Gastroesophageal sphincter (tissue), 4 donors: ENCODE results near the gene CDC34. TPM values are rescaled to one million over a fixed set of nuclear protein-coding genes. Genes with fewer than 3 reads are reported as not detected.

Experiments
- ATAC-seq: fragments of 150-250 bp; one replicate; pipeline ENCODE4 v1.9.1; 2016; ENCODE audit warnings: mild to moderate bottlenecking, moderate library complexity
- H3K27ac ChIP-seq, 4 donors: fragments of 200-600 bp; sonication (generic) in 3 of 4; 1 replicate in 3 of 4; 2 replicates in 1 of 4; pipeline ENCODE4 v1.5.1; 2016 to 2019
- H3K27me3 ChIP-seq: fragments of 200-600 bp; sonication (generic); one replicate; pipeline ENCODE4 v1.5.1; 2019
- H3K36me3 ChIP-seq, 2 donors: fragments of 200-600 bp; sonication (generic); one replicate each; pipeline ENCODE4 v1.5.1; 2019; ENCODE audit warnings: control low read depth in 1 of 2
- H3K4me1 ChIP-seq, 3 donors: fragments of 200-600 bp; sonication (generic); 1 replicate in 2 of 3; 2 replicates in 1 of 3; pipeline ENCODE4 v1.5.1; 2016 to 2019; ENCODE audit warnings: control low read depth in 2 of 3
- H3K4me3 ChIP-seq, 2 donors: fragments of 200-600 bp; sonication (generic); one replicate each; pipeline ENCODE4 v1.5.1; 2019; ENCODE audit warnings: mild to moderate bottlenecking in 1 of 2, moderate library complexity in 1 of 2
- H3K9me3 ChIP-seq, 3 donors: fragments of 200-600 bp; sonication (generic); one replicate each; pipeline ENCODE4 v1.5.1; 2017 to 2019; ENCODE audit warnings: control low read depth in 2 of 3
- EP300 ChIP-seq: sonication (generic); formaldehyde crosslinking; IDR thresholded peaks from one replicate; pipeline ENCODE4 v1.6.1; 2017; ENCODE audit warnings: antibody characterized with exemption, mild to moderate bottlenecking
- POLR2A ChIP-seq, 2 donors: fragments of 450-650 bp; IDR thresholded peaks; one replicate each; pipeline ENCODE4 v1.6.1; 2017; ENCODE audit warnings: antibody characterized with exemption in 2 of 2, mild to moderate bottlenecking in 2 of 2, moderate library complexity in 1 of 2
- POLR2AphosphoS5 ChIP-seq: sonication (generic); formaldehyde crosslinking; IDR thresholded peaks from one replicate; pipeline ENCODE4 v1.6.1; 2017; ENCODE audit warnings: antibody characterized with exemption
- WGBS, 2 donors: methylation state at CpG; one replicate each; pipeline ENCODE4 v1.1.5; 2018; ENCODE audit warnings: low coverage in 1 of 2; 5-methylcytosine and 5-hydroxymethylcytosine counted together
- total RNA-seq, 4 donors: library from RNA; depleted of rRNA; stranded (reverse); fragments of >200 nt; gene quantifications; one replicate each; pipeline ENCODE4 v1.1.0, GENCODE V29; 2016
- TF ChIP-seq, protein P1 (sequence below), 4 experiments: fragments of 200-600 bp in 2 of 4; fragments of 450-650 bp in 2 of 4; sonication (generic) in 1 of 4; IDR thresholded peaks; one replicate each; pipeline ENCODE4 v1.5.1; 2017 to 2019; ENCODE audit warnings: antibody characterized with exemption in 4 of 4, mild to moderate bottlenecking in 2 of 4, moderate library complexity in 2 of 4

CDC34 gene
- total RNA-seq, 4 donors from 2014 or later = 43.2 to 86.9 (median 70.2) TPM

DNA sequence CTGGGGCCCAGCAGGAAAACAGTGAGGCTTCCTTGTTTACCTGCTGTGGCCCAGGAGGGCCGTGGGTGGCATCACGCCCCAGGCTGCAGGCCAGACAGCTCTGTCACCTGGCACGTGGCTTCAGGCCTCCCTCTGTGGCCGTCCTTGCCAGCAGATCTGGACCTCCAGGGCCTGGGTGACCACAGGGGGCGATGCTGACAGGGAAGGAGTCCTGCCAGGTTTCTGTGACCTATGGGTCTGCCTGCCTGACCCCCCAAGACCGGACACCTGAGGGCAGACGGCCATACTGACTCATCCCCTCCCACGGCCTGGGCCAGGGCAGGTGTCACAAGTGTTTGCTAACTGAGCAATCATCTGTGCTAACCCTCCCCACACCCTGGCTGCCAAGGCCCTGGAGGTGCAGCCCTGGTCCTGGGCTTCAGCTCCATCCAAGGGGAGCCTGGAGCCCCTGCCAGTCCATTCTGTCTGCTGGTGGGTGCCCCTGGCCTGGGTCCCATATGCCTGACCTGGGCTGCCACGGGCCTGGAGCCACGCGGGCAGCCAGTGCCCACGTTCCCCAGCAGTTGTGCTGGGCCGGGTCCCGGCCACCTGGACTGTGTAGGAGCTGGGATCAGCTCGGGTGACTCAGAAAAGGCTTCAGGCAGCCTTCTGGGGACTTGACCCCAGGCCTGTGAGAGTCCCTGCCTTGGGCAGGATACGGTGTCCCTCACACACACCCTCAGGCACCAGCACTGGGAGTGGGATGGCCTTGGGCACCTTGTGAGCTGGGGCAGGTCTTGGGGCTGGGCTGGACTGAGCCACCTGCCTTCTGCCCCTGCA lies 3.7 kb downstream of the CDC34 start:
- Histone ChIP-seq H3K27ac (peak overlapping the region in 3 of 4 donors; percentile 51 to 98 (median 55)), H3K27me3 (no peaks in the 10 kb centered on the region), H3K4me1 (peaks cover 0 to 53% (median 21%) of the 10 kb centered on the region in 3 donors), H3K36me3 (peaks cover 3 to 48% of the 10 kb centered on the region in 2 donors), H3K4me3 (no peak overlapping the region), H3K9me3 (no peaks in the 10 kb centered on the region)
- no peak for ATAC-seq
- no CpG with 5 or more reads among the region's 16 CpGs for WGBS, 2 donors
- TF ChIP-seq POLR2A (IDR thresholded peaks at IDR 0.05) = no peak
- TF ChIP-seq, protein P1, sequence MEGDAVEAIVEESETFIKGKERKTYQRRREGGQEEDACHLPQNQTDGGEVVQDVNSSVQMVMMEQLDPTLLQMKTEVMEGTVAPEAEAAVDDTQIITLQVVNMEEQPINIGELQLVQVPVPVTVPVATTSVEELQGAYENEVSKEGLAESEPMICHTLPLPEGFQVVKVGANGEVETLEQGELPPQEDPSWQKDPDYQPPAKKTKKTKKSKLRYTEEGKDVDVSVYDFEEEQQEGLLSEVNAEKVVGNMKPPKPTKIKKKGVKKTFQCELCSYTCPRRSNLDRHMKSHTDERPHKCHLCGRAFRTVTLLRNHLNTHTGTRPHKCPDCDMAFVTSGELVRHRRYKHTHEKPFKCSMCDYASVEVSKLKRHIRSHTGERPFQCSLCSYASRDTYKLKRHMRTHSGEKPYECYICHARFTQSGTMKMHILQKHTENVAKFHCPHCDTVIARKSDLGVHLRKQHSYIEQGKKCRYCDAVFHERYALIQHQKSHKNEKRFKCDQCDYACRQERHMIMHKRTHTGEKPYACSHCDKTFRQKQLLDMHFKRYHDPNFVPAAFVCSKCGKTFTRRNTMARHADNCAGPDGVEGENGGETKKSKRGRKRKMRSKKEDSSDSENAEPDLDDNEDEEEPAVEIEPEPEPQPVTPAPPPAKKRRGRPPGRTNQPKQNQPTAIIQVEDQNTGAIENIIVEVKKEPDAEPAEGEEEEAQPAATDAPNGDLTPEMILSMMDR (IDR thresholded peaks at IDR 0.05) = no peak
- no peak for TF ChIP-seq EP300
- no peak for TF ChIP-seq POLR2AphosphoS5

DNA sequence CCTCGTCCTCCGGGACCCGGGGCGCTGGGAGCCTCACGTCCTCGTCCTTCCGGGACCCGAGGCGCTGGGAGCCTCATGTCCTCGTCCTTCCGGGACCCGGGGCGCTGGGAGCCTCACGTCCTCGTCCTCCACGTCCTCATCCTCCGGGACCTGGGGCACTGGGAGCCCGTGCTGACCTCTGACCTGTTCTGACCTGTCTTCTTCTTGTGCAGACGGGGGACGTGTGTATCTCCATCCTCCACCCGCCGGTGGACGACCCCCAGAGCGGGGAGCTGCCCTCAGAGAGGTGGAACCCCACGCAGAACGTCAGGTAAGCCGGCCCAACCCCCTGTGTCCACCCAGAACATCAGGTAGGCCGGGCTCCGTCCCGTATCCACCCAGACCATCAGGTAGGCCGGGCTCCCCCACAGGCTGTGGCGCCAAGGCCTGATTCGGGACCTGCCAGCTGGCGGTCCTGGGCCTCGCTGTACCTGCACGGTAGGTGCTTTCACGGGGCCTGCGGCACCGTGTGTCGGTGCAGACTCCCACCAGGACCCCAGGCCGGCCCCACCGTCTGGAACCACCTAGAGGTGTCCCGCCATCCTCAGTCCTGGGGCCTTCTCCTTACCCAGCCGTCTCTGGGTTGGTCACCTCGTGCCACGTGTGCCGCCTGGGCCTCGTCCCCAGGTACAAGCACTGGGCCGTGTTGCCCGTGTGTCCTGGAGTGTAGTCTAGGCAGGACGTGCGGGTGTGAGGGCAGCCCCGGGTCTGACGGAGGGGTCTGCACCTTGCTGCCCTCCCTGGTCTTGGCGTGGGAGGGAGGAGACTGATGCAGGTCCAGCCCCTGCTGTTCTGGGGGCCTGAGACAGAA lies 4.7 kb downstream of the CDC34 start:
- Histone ChIP-seq H3K27ac (no peak overlapping the region), H3K4me1 (peaks cover 0 to 45% (median 21%) of the 10 kb centered on the region in 3 donors), H3K36me3 (peaks cover 3 to 54% of the 10 kb centered on the region in 2 donors), H3K9me3 (no peaks in the 10 kb centered on the region), H3K27me3 (no peaks in the 10 kb centered on the region), H3K4me3 (no peak overlapping the region)
- TF ChIP-seq POLR2AphosphoS5 (no peak), POLR2A (IDR thresholded peaks at IDR 0.05) (no peak), EP300 (no peak)
- TF ChIP-seq, protein P1 (IDR thresholded peaks at IDR 0.05) = no peak
- ATAC-seq = no peak
- WGBS, 2 donors = no CpG with 5 or more reads among the region's 55 CpGs

DNA sequence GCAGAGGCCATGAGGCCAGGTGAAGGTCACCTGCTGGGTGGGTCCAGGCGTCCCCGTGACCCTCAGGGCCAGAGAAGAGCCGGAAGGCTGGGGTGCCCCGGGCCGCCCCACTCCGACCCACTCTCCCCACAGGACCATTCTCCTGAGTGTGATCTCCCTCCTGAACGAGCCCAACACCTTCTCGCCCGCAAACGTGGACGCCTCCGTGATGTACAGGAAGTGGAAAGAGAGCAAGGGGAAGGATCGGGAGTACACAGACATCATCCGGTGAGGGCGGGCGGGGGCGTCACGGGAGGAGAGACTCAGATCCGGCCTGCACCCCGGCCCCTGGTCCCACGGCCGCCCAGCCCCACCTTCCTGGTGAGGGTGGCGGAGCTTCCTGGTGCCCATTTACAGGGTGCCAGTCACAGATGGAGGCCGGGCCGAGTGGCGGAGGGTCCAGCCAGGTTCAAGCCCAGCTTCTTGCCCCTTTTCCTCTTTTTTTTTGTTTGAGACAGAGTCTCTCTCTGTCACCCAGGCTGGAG lies 5.4 kb downstream of the CDC34 start:
- H3K27ac ChIP-seq = no peak overlapping the region
- 100% methylated on average over 3 to 5 of the region's 26 CpGs for WGBS, 2 donors
- H3K4me3 ChIP-seq = no peak overlapping the region
- H3K36me3 ChIP-seq = peaks cover 3 to 61% of the 10 kb centered on the region in 2 donors
- peaks cover 0 to 45% (median 21%) of the 10 kb centered on the region in 3 donors for H3K4me1 ChIP-seq
- H3K27me3 ChIP-seq = no peaks in the 10 kb centered on the region
- TF ChIP-seq POLR2A (IDR thresholded peaks at IDR 0.05) (no peak), POLR2AphosphoS5 (no peak), EP300 (no peak)
- TF ChIP-seq, protein P1 (IDR thresholded peaks at IDR 0.05) = no peak
- no peaks in the 10 kb centered on the region for H3K9me3 ChIP-seq
- no peak for ATAC-seq

DNA sequence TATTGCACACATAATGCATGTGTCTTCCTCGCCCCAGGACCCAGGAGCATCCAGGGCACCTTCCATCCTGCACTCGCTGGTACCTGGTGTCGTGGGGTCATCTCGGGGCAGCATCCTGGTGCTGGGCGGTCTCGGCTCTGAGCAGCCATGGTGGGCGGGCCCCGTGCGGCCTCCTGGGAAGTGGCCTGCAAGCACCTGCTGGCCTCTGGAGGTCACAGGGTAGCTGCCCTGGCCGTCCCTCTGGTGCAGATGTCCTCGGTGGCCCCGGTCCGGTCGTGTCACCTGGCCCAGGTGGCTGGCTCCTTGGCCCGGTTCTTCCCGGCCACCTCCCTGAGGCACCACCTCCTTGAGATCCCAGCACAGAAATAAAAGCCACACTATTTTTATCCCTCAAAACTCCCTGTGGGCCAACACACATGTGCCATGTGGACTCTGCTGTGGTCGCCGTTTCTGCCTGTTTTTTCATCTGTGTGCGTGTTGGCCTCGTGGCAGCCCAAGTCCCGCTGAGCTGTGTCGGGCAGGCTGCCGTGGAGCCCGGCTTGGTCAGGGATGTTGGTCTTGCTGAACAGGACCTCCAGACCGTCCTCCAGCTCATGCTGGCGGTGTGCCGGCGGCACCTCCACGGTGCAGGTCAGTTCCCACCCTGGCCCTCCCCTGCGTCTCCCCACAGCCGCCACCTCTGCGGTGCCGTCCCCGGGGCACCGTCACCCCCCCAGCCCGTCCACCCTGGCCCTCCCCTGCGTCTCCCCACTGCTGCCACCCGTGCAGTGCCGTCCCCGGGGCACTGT lies 7.3 kb downstream of the CDC34 start:
- no peak for TF ChIP-seq POLR2AphosphoS5
- no peak for TF ChIP-seq EP300
- TF ChIP-seq, protein P1 (IDR thresholded peaks at IDR 0.05) = no peak
- no peak for TF ChIP-seq POLR2A (IDR thresholded peaks at IDR 0.05)
- no peak overlapping the region for H3K4me3 ChIP-seq
- H3K27me3 ChIP-seq = no peaks in the 10 kb centered on the region
- peaks cover 0 to 34% (median 13%) of the 10 kb centered on the region in 3 donors for H3K4me1 ChIP-seq
- WGBS, 2 donors = 49 to 64% methylated on average over 9 to 13 of the region's 40 CpGs
- H3K9me3 ChIP-seq = no peaks in the 10 kb centered on the region
- no peak overlapping the region for H3K27ac ChIP-seq
- no peak for ATAC-seq
- H3K36me3 ChIP-seq = peaks cover 3 to 75% of the 10 kb centered on the region in 2 donors
